Body of pancreas (tissue), 4 donors: ENCODE measurements around the gene LRRFIP1.

Source experiments
- CTCF ChIP-seq, 7 experiments: fragments of 450-650 bp in 4 of 7; fragments of 200-600 bp in 3 of 7; sonication (generic) in 3 of 7; IDR thresholded peaks; one replicate each; pipeline ENCODE4 v1.5.1; 2016 to 2019; ENCODE audit warnings: antibody characterized with exemption in 7 of 7
- POLR2A ChIP-seq, 3 donors: fragments of 450-650 bp; IDR thresholded peaks; one replicate each; pipeline ENCODE4 v1.6.1; 2016; ENCODE audit warnings: antibody characterized with exemption in 3 of 3, mild to moderate bottlenecking in 2 of 3

- TF ChIP-seq CTCF (IDR thresholded peaks at IDR 0.05) (no peak), POLR2A (IDR thresholded peaks at IDR 0.05) (no peak)
Measured at GRCh38 chr2:237645261-237645660, 17.9 kb downstream of the LRRFIP1 start.
